HepG2 (cell line): Measurements from ENCODE around the gene SLC25A22. TPM values are rescaled to one million over a fixed set of nuclear protein-coding genes. Genes with fewer than 3 reads are reported as not detected.
A peak's percentile ranks its signal among the peaks of the same experiment; 100 is the strongest.

Experiments used
- ATAC-seq: fragments of 200-7000 bp; cut with Tn5 transposase; 3 replicates; pipeline ENCODE4 v1.9.1; 2020; ENCODE audit warnings: mild to moderate bottlenecking, moderate library complexity
- BruUV-seq: library from RNA; stranded (reverse); fragments of 400-500 nt; replicated peaks from 2 replicates; lab custom pipeline; 2021; lab: Mats Ljungman, UMichigan
- CTCF ChIA-PET: fragments of 300-600 bp; formaldehyde crosslinking; extraction: SDS; loops from one replicate; lab custom pipeline; 2021; ENCODE audit warnings: low total read pairs, inconsistent platforms, low intra/inter-chr PET ratio; lab: Yijun Ruan, JAX
- POLR2A ChIA-PET: fragments of 350-600 bp; sonication (Branson Sonifier 250); formaldehyde crosslinking; loops from one replicate; lab custom pipeline; 2020; ENCODE audit warnings: antibody characterized with exemption, inconsistent platforms; lab: Yijun Ruan, JAX
- DNase-seq: peaks from one replicate; pipeline ENCODE4 v3.0.0-alpha.2; 2015; ENCODE audit warnings: low spot score
- FAIRE-seq: peaks from 3 replicates; lab custom pipeline; 2011; peaks lifted over from hg19 to GRCh38; lab: Jason Lieb, UNC
- H2AFZ ChIP-seq: one replicate; pipeline ENCODE4 v1.6.1; 2011; ENCODE audit warnings: low read length, inconsistent platforms
- H3K27ac ChIP-seq: fragments of 300-600 bp; 3 replicates; pipeline ENCODE4 v1.8.0; 2011; ENCODE audit warnings: mixed run types, mild to moderate bottlenecking, mixed read lengths, low read length, inconsistent platforms; ENCODE audit not compliant: insufficient read depth; ENCODE audit errors: extremely low read length
- H3K27me3 ChIP-seq, 2 experiments: fragments of 200-600 bp in 1 of 2; 2 replicates in 1 of 2; 3 replicates in 1 of 2; pipeline versions ENCODE4 v1.6.0 to v1.8.0; 2011; ENCODE audit warnings: low read length in 2 of 2, mild to moderate bottlenecking in 2 of 2, moderate library complexity in 2 of 2, inconsistent platforms in 1 of 2; ENCODE audit not compliant: insufficient read depth in 2 of 2, control insufficient read depth in 1 of 2
- H3K36me3 ChIP-seq, 2 experiments: fragments of 200-600 bp in 1 of 2; replicated peaks in 1 of 2; 2 replicates in 1 of 2; 3 replicates in 1 of 2; pipeline versions ENCODE4 v1.5.1 to v1.8.0; 2011; ENCODE audit warnings: low read length in 2 of 2, inconsistent platforms in 1 of 2; ENCODE audit not compliant: insufficient read depth in 2 of 2, control insufficient read depth in 1 of 2
- H3K4me1 ChIP-seq: 2 replicates; pipeline ENCODE4 v1.5.1; 2012; ENCODE audit warnings: low read length, inconsistent platforms; ENCODE audit not compliant: insufficient read depth
- H3K4me2 ChIP-seq: 2 replicates; pipeline ENCODE4 v1.6.0; 2011; ENCODE audit warnings: low read depth, low read length, inconsistent platforms
- H3K4me3 ChIP-seq, 3 experiments: fragments of 200-600 bp in 1 of 3; sonication (generic), shearing (Covaris generic) in 1 of 3; replicated peaks in 1 of 3; 2 replicates each; pipeline ENCODE4 v1.5.1; 2011 to 2016; ENCODE audit warnings: low read length in 3 of 3, inconsistent platforms in 2 of 3, low read depth in 2 of 3, mild to moderate bottlenecking in 2 of 3, control low read depth in 1 of 3, mixed read lengths in 1 of 3; ENCODE audit not compliant: insufficient read depth in 1 of 3
- H3K79me2 ChIP-seq: one replicate; pipeline ENCODE4 v1.6.1; 2011; ENCODE audit warnings: low read length, inconsistent platforms; ENCODE audit not compliant: insufficient read depth
- H3K9ac ChIP-seq: 2 replicates; pipeline ENCODE4 v1.6.0; 2011; ENCODE audit warnings: mild to moderate bottlenecking, low read depth, low read length, inconsistent platforms; ENCODE audit not compliant: insufficient read depth
- H3K9me3 ChIP-seq: 2 replicates; pipeline ENCODE4 v1.5.1; 2012; ENCODE audit warnings: mild to moderate bottlenecking, low read length
- H4K20me1 ChIP-seq: 2 replicates; pipeline ENCODE4 v1.6.0; 2011; ENCODE audit warnings: inconsistent platforms, mild to moderate bottlenecking, low read length, moderate library complexity; ENCODE audit not compliant: insufficient read depth
- CTCF ChIP-seq: sonication (generic); formaldehyde crosslinking; IDR thresholded peaks from 2 replicates; pipeline ENCODE4 v1.5.0; 2020; ENCODE audit warnings: mild to moderate bottlenecking, missing genetic modification reagents, moderate library complexity
- DMAP1 ChIP-seq: IDR thresholded peaks from 2 replicates; pipeline ENCODE4 v1.6.1; 2016
- EZH2 ChIP-seq: conservative IDR thresholded peaks from 2 replicates; pipeline ENCODE4 v1.6.1; 2012; ENCODE audit warnings: mild to moderate bottlenecking, low read depth, low read length, moderate library complexity
- FOXA1 ChIP-seq, 2 experiments: fragments of 450-650 bp in 1 of 2; sonication (generic) in 1 of 2; formaldehyde crosslinking in 1 of 2; IDR thresholded peaks; 2 replicates each; pipeline versions ENCODE4 v1.4.0 to v1.6.1; 2016 to 2020; ENCODE audit warnings: missing genetic modification reagents in 1 of 2
- GTF3A ChIP-seq: sonication (generic); formaldehyde crosslinking; conservative IDR thresholded peaks from 2 replicates; pipeline ENCODE4 v1.4.0; 2020; ENCODE audit warnings: mild to moderate bottlenecking, missing genetic modification reagents
- IKZF5 ChIP-seq: IDR thresholded peaks from 2 replicates; pipeline ENCODE4 v1.6.1; 2018; ENCODE audit warnings: missing genetic modification reagents, mild to moderate bottlenecking, missing compliant biosample characterization
- MLXIP ChIP-seq: sonication (generic); formaldehyde crosslinking; IDR thresholded peaks from 2 replicates; pipeline ENCODE4 v1.9.0; 2021; ENCODE audit warnings: missing genetic modification reagents, borderline replicate concordance
- RBFOX2 ChIP-seq: fragments of 200-400 bp; formaldehyde crosslinking; IDR thresholded peaks from 2 replicates; pipeline ENCODE4 v1.6.1; 2017; ENCODE audit warnings: low read depth, mild to moderate bottlenecking, low read length
- SRSF4 ChIP-seq: fragments of 200-400 bp; formaldehyde crosslinking; IDR thresholded peaks from one replicate; pipeline ENCODE4 v1.6.1; 2018; ENCODE audit warnings: mild to moderate bottlenecking, low read depth, low read length, moderate library complexity; ENCODE audit not compliant: poor library complexity, severe bottlenecking
- ZNF275 ChIP-seq: sonication (generic); formaldehyde crosslinking; IDR thresholded peaks from 2 replicates; pipeline ENCODE4 v1.8.0; 2022; ENCODE audit warnings: missing genetic modification reagents, mild to moderate bottlenecking, inconsistent platforms, borderline replicate concordance
- ZNF781 ChIP-seq: sonication (generic); formaldehyde crosslinking; IDR thresholded peaks from 2 replicates; pipeline ENCODE4 v1.5.1; 2020; ENCODE audit warnings: borderline replicate concordance, mild to moderate bottlenecking, missing genetic modification reagents; ENCODE audit errors: not compliant biosample characterization
- WGBS: methylation state at CpG from one replicate; pipeline ENCODE4 v1.1.6; 2017; ENCODE audit warnings: low lambda C conversion rate; 5-methylcytosine and 5-hydroxymethylcytosine counted together
- in situ Hi-C: cut with HindIII; loops from 2 replicates; pipeline ENCODE4 v1.10.0; 2017; ENCODE audit warnings: low pct_unique_long_range_greater_than_20kb; ENCODE audit not compliant: extremely low pct_ligation_motif_present
- intact Hi-C: fragments of 100-400 bp; cut with micrococcal nuclease; formaldehyde crosslinking; loops from one replicate; pipeline ENCODE4 v1.10.0; 2022; ENCODE audit not compliant: unreplicated experiment
- polyA plus RNA-seq, 8 experiments: library from polyadenylated mRNA; depleted of rRNA in 3 of 8; stranded (reverse) in 7 of 8; unstranded in 1 of 8; fragments of >200 nt; fragmentation: Illumina TruSeq in 4 of 8; extraction: Trizol in 4 of 8; gene quantifications; 2 replicates each; pipeline versions ENCODE4 v1.2.1 to v1.2.3, GENCODE V29; 2011 to 2016; ENCODE audit warnings: low read depth in 4 of 8, missing spikeins in 1 of 8, mixed read lengths in 1 of 8; ENCODE audit not compliant: insufficient read depth in 1 of 8
- total RNA-seq, 5 experiments: library from RNA; depleted of rRNA; stranded (reverse); fragments of >200 nt; fragmentation: Illumina TruSeq; extraction: Trizol; gene quantifications; 2 replicates each; pipeline ENCODE4 v1.2.3, GENCODE V29; 2016; ENCODE audit warnings: low read depth in 1 of 5

The SLC25A22 gene
- total and polyA plus RNA-seq, 2 of the 13 experiments (the other 11 are each of a cell fraction or from before 2014, with no cell fraction given): 12.4 to 19.2 TPM

DNA sequence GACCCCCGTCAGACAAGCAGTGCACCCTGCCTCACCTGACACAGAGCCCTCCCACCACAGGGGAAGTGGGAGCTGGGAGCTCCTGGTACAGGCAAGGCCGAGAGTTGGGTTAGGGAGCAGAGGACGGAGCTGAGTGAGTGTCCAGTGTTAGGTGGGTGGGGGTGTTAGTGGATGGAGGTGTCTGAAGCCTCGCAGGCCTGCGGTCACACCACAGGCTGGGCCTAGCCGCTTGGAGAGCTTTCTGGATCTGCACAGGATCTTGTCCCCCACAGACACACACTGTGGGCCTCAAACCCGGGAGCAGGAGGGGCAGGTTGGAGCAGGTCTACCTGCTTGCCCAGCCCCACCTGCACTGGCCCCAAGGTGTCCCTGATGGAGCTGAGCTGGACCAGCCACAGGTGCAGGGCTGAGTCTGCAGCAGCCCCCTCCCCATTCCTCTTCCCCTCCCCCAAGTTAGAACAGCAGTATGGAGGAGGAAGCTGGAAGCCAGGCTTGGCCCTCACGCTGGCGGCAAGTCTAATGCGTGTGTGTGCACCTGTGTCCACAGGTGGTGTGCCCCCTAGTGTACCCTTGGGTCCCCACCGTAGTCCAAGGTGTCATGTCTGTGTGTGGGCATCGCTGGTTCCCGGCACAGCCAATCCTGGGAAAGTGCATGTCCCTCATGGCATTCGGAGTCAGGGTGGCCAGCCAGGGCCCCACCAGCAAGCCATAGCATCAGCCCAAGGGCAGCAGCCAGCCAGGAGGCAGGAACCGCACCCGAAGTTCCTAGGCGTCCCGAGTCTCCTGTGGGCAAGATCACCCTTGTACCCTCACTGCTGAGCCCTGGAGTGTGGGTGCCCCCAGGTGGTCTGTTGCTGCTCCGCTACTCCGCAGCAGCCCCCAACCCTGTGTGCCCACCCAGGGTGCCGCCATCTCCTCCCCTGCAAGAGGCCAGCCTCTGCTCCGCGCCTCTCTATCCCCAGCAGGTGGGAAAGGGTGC, 18.8 kb downstream of the SLC25A22 start:
- CTCF ChIA-PET: no interaction called here
- BruUV-seq: TSS peak; percentile 41
- Histone ChIP-seq H4K20me1 (peaks cover 6% of the 10 kb centered on the region), H3K36me3 (peaks cover 5 to 12% of the 10 kb centered on the region in 2 experiments; a peak in 3 of 5 replicates), H2AFZ (no peak overlapping the region), H3K9me3 (no peaks in the 10 kb centered on the region), H3K4me1 (peaks cover 41% of the 10 kb centered on the region), H3K79me2 (peaks cover 22% of the 10 kb centered on the region), H3K4me3 (no peak overlapping the region; a peak in 1 of 6 replicates), H3K27ac (peak overlapping the region; percentile 75), H3K4me2 (peak overlapping the region; percentile 83), H3K27me3 (no peaks in the 10 kb centered on the region), H3K9ac (no peak overlapping the region)
- ATAC-seq (no peak), DNase-seq (no peak), FAIRE-seq (no peak)
- intact Hi-C loops (no loop called here), in situ Hi-C loops (no loop called here)
- POLR2A ChIA-PET: interaction anchor here (1.9 to 4.9 kb wide), 3 partner anchors 16 to 51 kb away, joined by 5 to 44 read pairs (median 12); no protein-coding TSS in a partner anchor
- WGBS: 97% methylated on average over 16 of the region's 23 CpGs
- TF ChIP-seq CTCF (CRISPR knock-in tag): peak; percentile 41
- no peak for TF ChIP-seq GTF3A (CRISPR knock-in tag)
- TF ChIP-seq MLXIP (CRISPR knock-in tag): no peak
- peak; percentile 53 for TF ChIP-seq RBFOX2
- TF ChIP-seq SRSF4: no peak
- TF ChIP-seq ZNF275 (CRISPR knock-in tag): no peak
- no peak for TF ChIP-seq IKZF5 (CRISPR knock-in tag)
- no peak for TF ChIP-seq FOXA1 (IDR thresholded peaks at IDR 0.05)
- peak; percentile 36; the same call in 1 of the 2 replicates for TF ChIP-seq FOXA1 (CRISPR knock-in tag; IDR thresholded peaks at IDR 0.05)
- TF ChIP-seq ZNF781: no peak
- TF ChIP-seq DMAP1 (CRISPR knock-in tag): no peak
- TF ChIP-seq EZH2: no peak
